ENCODE data around the gene MCU.
"Not testable (repeated sequence)": the region's sequence is repeated elsewhere in the genome, so short reads cannot be mapped to it uniquely, and the experiment has no call there.

The MCU gene

GRCh38 chr10:72765051-72765745 lies 73.3 kb downstream of the MCU start:
- DNase-seq: peak; percentile 27

DNA sequence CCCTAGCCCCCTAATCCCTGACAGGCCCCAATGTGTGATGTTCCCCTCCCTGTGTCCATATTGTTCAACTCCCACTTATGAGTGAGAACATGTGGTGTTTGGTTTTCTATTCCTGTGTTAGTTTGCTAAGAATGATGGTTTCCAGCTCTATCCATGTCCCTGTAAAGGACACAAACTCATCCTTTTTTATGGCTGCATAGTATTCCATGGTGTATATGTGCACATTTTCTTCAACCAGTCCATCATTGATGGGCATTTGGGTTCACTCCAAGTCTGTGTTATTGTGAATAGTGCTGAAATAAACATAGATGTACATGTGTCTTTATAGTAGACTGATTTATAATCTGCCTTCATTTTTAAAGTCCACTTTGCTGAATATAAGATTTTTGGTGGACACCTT lies 79.3 kb downstream of the MCU start:
- DNase-seq: not testable (repeated sequence)

DNA sequence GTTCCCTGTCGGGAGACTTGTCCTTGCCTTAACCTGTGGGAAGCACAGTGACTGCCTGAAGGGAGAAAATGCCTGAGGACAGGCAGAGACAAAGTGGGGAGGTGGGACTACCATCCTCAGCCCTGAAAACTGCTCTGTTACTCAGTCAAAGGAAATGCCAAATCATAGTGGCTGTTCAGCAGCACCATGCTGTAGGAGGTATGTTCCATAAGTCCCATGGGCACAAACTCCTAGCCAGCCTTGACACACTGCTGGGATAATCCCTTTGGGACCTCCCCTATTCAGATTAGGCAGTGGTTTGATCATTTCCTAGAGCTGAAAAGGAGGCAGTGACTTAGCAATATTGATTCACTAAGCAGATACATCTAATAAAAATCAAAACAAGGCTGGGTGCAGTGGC lies 80.1 kb downstream of the MCU start:
- DNase-seq: no peak

DNA sequence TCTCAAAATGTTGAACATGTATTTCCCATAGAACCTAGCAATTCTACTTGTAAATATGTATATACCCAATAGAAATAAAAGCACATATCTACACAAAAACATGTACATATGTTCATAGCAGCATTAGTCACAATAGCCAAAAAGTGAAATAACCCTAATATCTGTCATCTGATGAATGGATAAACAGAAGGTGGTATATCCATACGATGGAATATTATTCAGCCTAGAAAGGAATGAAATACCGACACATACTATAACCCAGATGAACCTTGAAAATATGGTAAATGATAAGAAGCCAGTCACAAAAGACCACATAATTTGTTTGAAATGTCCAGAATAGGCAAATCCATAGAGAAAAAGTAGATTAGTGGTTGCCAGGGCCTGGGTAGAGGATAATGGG lies 87.9 kb downstream of the MCU start:
- no peak for DNase-seq

GRCh38 chr10:72782649-72783330 lies 90.8 kb downstream of the MCU start:
- no peak for DNase-seq

DNA sequence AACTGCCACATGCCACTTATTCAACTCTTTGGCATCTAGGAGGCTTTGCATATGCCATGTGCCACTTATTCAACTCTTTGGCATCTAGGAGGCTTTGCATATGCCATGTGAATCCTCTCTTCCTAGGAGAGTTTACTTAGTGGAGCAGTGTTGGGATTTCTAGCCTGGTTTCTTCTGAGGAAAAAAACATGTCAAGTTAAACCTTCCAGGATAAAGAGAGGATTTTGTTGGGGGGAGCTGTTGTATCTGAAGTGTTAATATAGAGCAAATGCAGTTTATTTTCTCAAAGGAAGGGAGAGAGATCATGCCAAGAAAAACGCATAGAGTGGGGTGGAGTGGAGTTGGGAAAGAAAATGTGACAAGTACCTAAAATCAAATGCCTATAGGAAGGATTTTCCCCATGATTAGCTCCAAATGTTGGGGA lies 91.5 kb downstream of the MCU start:
- DNase-seq: no peak

GRCh38 chr10:72784551-72785351 lies 92.8 kb downstream of the MCU start:
- peak; percentile 93 for DNase-seq

DNA sequence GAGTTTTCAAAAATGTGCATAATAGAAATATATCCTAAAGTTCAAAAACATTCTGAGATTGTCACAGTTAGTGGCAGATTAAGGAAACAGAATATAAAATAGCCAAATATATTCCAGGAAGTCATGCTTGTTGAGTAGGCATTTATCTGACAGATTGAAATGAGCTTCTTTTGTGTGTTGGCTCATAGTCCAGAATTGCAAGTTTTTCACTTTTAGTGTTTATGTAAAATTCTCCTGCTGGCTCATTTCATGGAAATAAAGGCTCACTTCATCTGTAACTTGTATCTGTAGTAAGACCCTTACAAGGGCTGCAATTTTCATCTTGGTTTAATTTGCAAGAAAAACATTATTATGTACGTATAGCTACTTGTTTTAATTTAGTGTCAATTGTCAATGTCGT lies 93.5 kb downstream of the MCU start:
- DNase-seq: no peak

DNA sequence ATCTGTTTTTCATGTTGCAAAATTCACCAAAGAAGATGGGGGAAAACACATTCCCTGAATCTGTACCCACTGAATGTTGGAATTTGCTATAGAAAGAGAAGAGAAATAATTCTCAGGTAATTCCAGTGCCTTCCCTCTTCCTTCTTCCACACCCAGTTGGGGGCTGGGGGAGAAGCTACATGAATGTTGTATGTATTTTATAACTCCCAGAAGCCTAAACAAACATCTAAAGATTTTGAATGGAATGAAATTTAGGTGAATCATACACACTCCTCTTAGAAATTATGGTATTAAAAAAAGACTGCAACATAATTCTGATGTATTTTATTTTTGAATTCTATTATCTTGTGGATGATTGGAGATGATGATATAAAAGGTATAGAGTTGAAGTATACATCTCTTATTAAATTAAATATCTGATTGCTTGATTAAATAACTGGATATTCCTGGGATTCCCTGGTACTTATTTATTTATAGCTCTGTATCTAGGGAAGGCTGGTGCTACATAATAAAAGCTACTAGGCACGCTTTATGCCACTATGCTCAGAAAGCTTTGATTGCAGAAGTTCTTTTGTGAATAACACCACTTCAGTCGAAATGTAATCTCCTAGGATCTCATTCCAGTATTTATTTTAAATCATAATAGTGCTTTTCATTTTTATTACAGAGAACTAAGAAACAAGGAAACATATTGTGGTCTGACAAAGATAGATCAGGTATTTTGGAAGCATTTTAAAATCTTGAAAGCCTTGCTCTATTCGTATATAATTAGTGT lies 98.5 kb downstream of the MCU start:
- no peak for DNase-seq

DNA sequence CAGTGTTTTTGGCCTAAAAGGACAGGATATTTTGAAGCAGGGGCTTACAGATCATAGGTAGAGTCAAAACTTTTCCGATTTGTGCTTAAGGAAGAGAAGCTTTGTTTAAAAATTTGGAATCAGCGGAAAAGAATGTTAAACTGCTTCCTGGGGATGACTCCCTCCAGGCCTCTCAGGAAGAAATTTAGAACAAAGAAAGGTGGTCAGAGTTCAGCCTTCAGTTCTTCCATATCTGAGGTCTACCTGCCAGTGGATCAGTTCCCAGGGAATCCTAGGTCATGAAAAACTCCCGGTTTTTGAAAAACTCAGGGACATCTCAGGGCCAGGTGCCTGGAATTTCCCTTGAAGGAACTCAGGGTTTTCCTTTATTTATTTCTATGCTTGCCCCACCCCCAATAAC lies 100.3 kb downstream of the MCU start:
- DNase-seq: no peak

DNA sequence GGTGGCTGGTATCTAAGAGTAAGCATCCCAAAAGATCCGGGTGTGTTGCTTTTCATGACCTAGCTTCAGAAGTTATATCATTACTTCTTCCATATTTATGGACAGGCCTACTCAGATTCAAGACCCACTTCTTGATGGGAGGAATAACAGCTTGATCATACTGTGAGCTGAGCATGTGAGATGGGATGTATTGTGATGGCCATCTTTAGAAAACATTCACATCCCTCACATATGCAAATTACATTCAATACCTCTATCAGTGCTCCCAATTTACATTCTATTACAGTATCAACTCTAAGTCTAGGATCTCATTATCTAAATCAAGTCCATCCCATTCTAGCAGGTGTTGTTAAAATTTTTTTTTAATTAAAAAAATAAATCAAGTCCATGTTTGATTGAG lies 101.8 kb downstream of the MCU start:
- no peak for DNase-seq

DNA sequence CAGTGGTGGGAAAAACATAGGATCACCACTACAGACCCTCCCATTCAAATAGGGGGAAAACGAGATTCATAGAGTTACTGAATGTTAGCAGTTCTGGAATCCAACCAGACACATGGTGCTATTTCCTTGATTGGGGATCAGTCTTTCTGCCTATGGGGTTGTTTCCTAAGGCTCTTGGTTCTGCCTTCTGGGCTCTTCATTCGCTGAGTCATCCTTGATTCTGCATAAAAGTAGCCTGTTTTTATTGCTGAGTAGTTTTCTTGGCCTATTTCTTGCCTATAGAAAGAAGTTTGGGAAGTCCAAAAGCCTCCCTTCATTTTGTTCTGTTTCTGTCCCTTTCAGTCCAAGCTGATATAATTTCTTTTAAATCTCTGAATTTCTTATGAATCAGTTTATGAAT lies 102.3 kb downstream of the MCU start:
- DNase-seq: peak; percentile 34

- DNase-seq: peak; percentile 26
Observed at GRCh38 chr10:72796042-72796441, 104.1 kb downstream of the MCU start.

DNA sequence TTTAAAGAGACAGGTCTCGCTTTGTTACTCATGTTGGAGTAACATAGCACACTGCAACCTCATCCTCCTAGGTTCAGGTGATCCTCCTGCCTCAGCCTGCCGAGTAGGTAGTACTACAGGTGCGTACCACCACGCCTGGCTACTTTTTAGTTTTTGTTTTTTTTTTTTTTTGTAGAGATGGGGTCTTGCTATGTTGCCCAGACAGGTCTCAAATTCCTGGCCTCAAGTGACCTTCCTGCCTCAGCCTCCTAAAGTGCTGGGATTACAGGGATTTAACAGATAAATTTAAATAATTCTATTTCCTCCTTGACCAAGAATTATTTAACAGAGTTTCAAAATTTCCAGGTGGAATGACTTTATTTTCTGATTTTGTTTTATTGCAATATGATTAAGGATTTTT lies 104.6 kb downstream of the MCU start:
- DNase-seq: no peak

GRCh38 chr10:72800000-72800740 lies 108.2 kb downstream of the MCU start:
- DNase-seq: peak; percentile 71

- DNase-seq: no peak
Observed at GRCh38 chr10:72800741-72801092, 108.8 kb downstream of the MCU start.

- no peak for DNase-seq
Observed at GRCh38 chr10:72801263-72801868, 109.4 kb downstream of the MCU start.

- peak; percentile 34 for DNase-seq
Observed at GRCh38 chr10:72802332-72802731, 110.4 kb downstream of the MCU start.

DNA sequence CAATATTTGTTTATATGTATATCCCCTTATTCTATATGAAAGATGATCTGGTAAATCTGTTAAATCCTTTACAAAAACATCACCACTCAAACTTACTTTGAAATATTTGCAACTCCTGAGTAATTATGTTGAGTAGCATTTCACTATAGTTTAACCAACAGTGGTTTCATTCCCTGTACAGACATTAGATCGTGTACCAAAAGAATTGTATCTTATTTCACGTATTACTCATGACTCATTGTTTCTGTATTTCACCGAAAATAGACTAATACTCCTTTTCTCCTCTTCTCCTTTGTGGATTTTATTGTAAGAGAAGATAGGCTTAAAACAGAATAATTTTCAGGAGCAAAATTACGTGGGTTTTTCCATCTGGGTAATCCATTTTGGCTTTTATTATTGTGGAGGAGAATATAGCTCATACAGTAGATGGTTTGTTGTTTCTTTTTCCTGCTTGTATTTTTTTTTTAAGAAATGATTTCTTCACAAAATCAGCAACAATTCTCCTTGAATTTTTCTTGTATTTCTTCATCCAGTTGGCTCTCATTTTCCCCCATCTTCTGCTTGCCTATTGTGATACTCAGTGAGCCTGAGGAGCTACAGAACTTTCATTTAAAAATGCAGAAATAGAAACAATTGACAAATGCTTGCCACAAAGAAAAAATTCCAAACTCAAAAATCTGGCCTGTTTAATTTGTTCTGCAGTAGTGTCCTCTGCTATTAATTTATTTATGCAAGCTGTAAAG lies 111.0 kb downstream of the MCU start:
- peak; percentile 67 for DNase-seq

DNA sequence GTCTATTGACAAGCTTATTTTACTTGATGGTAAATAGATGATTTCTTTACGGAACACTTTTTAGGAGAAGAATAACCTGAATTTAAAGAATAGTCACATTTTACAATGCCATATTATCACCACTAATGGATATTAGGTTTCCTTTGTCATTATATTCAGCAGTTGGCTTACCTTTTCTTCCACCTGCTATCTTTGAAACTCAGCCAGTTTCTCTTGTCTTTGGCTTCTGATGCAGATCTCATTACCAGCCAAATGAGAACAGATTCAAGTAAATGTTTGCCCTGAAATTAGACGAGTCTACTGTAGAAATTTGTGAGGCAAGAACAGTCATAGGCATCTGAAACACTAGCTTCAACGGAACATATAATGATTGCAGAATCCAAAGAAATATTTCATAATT lies 116.1 kb downstream of the MCU start:
- no peak for DNase-seq

- no peak for DNase-seq
Observed at GRCh38 chr10:72809006-72809405, 117.1 kb downstream of the MCU start.

Data from fibroblast of skin of right biceps (primary cell).